ENCODE data around the gene TENM3.
A peak's percentile ranks its signal among the peaks of the same experiment; 100 is the strongest.

TENM3 gene

DNA sequence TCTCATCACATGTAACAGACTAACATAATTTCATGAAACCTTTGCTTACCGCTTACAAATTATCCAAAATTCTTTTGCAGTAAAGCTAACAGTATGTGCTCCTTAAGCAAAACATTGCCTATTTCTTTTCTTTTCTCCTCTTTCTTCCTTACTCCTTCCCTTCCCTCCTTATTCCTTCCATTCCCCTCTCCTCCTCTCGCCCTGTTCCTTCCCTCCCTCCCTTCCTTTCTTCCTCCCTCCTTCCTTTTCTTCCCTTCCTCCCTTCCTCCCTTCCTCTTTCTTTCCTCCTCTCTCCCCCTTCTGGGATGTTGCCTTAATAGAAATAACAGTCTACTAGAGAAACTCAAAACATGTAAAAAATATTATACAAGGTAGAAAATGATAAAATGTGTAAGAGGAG is 246.4 kb downstream of the TENM3 start:
- peaks cover 15% of the 10 kb centered on the region for H3K9me3 ChIP-seq (ENCODE audit: insufficient read depth, low read depth, low read length)
- no peak overlapping the region for H3K4me3 ChIP-seq (ENCODE audit: low read length)
- 94% methylated on average over 2 of the region's 2 CpGs for WGBS
- no peaks in the 10 kb centered on the region for H3K27me3 ChIP-seq (ENCODE audit: insufficient read depth, low read length)
- no peak overlapping the region for H3K27ac ChIP-seq (ENCODE audit: low read depth, low read length)
- H3K36me3 ChIP-seq (ENCODE audit: insufficient read depth, low read length), result peaks cover 9% of the 10 kb centered on the region; the same call in 1 of the 2 replicates
- no peak overlapping the region for H3K9ac ChIP-seq (ENCODE audit: low read depth, low read length)
- H3K4me1 ChIP-seq (ENCODE audit: insufficient read depth, low read length), result peaks cover 4% of the 10 kb centered on the region

GRCh38 chr4:182491719-182492118 is 248.5 kb downstream of the TENM3 start:
- no peak overlapping the region for H3K4me3 ChIP-seq (ENCODE audit: low read length)
- peaks cover 25% of the 10 kb centered on the region for H3K4me1 ChIP-seq (ENCODE audit: insufficient read depth, low read length)
- no peaks in the 10 kb centered on the region for H3K27me3 ChIP-seq (ENCODE audit: insufficient read depth, low read length)
- no peak overlapping the region for H3K27ac ChIP-seq (ENCODE audit: low read depth, low read length)
- H3K36me3 ChIP-seq (ENCODE audit: insufficient read depth, low read length), result peaks cover 9% of the 10 kb centered on the region; the same call in 1 of the 2 replicates
- H3K9me3 ChIP-seq (ENCODE audit: insufficient read depth, low read depth, low read length), result peaks cover 7% of the 10 kb centered on the region
- H3K9ac ChIP-seq (ENCODE audit: low read depth, low read length), result no peak overlapping the region

DNA sequence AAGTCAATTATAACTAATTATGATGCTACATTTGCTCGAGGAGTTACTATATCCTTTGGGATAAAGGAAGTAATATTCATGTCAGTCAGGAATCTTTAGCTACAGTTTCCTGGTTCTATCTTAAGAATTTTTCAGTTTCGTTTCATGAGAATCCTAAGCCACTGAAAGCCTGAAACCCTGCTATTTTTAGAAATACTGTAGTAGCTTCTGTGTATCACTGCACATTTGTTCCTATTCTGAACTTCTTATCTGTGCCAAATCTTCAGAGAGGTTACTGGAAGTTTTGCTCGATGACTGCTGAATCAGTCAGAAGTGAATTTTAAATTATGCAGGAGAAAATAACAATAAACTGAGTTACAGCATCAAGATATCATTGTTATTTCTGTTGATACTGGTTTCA is 249.2 kb downstream of the TENM3 start:
- WGBS, result 89% methylated on average over 3 of the region's 3 CpGs
- Histone ChIP-seq H3K9me3 (ENCODE audit: insufficient read depth, low read depth, low read length) (peaks cover 3% of the 10 kb centered on the region; the same call in 1 of the 2 replicates), H3K27me3 (ENCODE audit: insufficient read depth, low read length) (no peaks in the 10 kb centered on the region), H3K4me3 (ENCODE audit: low read length) (no peak overlapping the region), H3K36me3 (ENCODE audit: insufficient read depth, low read length) (peaks cover 9% of the 10 kb centered on the region; the same call in 1 of the 2 replicates), H3K4me1 (ENCODE audit: insufficient read depth, low read length) (peaks cover 26% of the 10 kb centered on the region), H3K27ac (ENCODE audit: low read depth, low read length) (no peak overlapping the region), H3K9ac (ENCODE audit: low read depth, low read length) (no peak overlapping the region)

DNA sequence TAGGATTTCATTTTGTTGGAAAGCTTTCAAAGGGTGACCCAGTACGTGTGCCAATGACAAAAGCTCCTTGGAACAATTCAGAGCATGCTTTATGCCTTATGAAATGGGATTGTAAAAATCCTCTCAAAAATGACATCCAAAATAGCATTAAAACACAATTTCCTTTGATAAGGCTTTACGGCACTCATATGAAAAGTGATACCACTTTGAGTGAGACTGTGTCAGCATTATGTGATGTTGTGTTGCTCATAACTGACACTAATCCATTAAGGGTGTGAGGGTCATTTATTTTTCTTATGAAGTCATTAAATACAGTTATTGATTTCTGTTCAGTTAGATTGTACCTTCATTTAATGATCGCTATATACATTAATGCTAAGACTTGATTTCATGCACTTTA is 250.2 kb downstream of the TENM3 start:
- Histone ChIP-seq H3K9ac (ENCODE audit: low read depth, low read length) (no peak overlapping the region), H3K27me3 (ENCODE audit: insufficient read depth, low read length) (no peaks in the 10 kb centered on the region), H3K4me1 (ENCODE audit: insufficient read depth, low read length) (peaks cover 26% of the 10 kb centered on the region), H3K36me3 (ENCODE audit: insufficient read depth, low read length) (peaks cover 8% of the 10 kb centered on the region; the same call in 1 of the 2 replicates), H3K9me3 (ENCODE audit: insufficient read depth, low read depth, low read length) (no peaks in the 10 kb centered on the region), H3K4me3 (ENCODE audit: low read length) (no peak overlapping the region), H3K27ac (ENCODE audit: low read depth, low read length) (no peak overlapping the region)
- WGBS, result 78% methylated on average over 2 of the region's 3 CpGs

- H3K4me3 ChIP-seq (ENCODE audit: low read length), result no peak overlapping the region
- H3K4me1 ChIP-seq (ENCODE audit: insufficient read depth, low read length), result peaks cover 31% of the 10 kb centered on the region
- 0 out of 2 replicates have a peak, but pooled peaks cover under 1% of the 10 kb centered on the region for H3K36me3 ChIP-seq (ENCODE audit: insufficient read depth, low read length)
- no peaks in the 10 kb centered on the region for H3K27me3 ChIP-seq (ENCODE audit: insufficient read depth, low read length)
- H3K9ac ChIP-seq (ENCODE audit: low read depth, low read length), result no peak overlapping the region
- no peaks in the 10 kb centered on the region for H3K9me3 ChIP-seq (ENCODE audit: insufficient read depth, low read depth, low read length)
- no peak overlapping the region for H3K27ac ChIP-seq (ENCODE audit: low read depth, low read length)
- WGBS, result 85% methylated on average over 2 of the region's 2 CpGs
Observed at GRCh38 chr4:182494103-182494502, 250.9 kb downstream of the TENM3 start.

DNA sequence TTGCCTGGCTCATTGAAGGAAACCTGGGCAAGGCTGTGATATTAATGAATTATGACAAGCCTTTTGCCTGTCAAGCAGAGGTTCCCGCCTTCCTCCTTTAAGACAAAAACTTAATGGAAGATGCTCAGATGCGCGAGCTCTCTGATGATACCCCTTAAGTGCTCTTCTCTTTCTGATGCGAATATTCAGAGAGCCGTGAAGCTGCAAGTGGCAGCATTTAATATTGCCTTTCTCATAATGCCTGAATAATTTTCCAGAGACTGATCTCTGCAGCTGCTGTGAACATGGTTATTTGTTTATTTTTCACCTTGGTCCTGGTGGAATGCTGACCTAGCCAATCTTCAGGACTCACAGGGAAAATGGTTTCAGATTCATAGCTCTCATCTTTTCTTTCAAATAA is 251.8 kb downstream of the TENM3 start:
- H3K27me3 ChIP-seq (ENCODE audit: insufficient read depth, low read length), result no peaks in the 10 kb centered on the region
- 76% methylated on average over 5 of the region's 5 CpGs for WGBS
- peak overlapping the region; percentile 16; the same call in 1 of the 2 replicates for H3K9ac ChIP-seq (ENCODE audit: low read depth, low read length)
- no peak overlapping the region for H3K4me3 ChIP-seq (ENCODE audit: low read length)
- no peak overlapping the region for H3K27ac ChIP-seq (ENCODE audit: low read depth, low read length)
- peaks cover 33% of the 10 kb centered on the region for H3K4me1 ChIP-seq (ENCODE audit: insufficient read depth, low read length)
- no peaks in the 10 kb centered on the region for H3K9me3 ChIP-seq (ENCODE audit: insufficient read depth, low read depth, low read length)
- no peaks in the 10 kb centered on the region for H3K36me3 ChIP-seq (ENCODE audit: insufficient read depth, low read length)

DNA sequence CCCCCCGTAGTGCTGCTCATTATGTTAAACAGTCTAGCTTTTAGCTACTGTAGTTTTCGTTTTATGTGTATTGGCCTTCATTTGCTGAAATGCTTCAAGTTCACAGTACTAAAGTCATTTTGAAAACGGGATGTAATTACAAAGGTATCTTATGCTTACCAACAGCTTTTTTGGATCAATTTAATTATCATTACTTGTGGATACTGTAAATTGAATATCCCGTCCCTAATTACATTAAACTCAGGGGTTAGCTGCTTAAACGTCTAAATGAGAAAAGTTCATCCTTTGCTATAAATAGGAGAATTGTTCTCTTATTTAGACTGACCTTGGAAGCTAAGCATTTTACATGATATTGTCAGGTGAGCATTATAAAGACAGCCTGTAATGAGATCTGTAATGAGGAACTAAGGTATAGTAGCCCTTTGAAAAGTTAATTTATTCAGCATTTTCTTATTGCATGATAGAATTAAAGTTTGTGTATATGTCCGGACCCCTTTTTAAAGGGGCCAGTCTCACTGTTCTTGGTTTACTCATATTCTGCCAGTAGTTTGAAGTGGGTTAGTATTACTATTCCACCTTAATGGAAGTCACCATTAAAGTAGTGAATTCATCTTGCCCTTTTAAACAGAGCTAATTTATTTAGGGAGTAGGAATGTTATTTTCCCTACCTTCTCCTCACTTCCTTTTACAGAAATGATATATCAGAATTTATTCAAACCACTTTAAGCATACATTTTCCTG is 252.6 kb downstream of the TENM3 start:
- Histone ChIP-seq H3K4me1 (ENCODE audit: insufficient read depth, low read length) (peaks cover 33% of the 10 kb centered on the region), H3K27me3 (ENCODE audit: insufficient read depth, low read length) (no peaks in the 10 kb centered on the region), H3K4me3 (ENCODE audit: low read length) (no peak overlapping the region), H3K36me3 (ENCODE audit: insufficient read depth, low read length) (no peaks in the 10 kb centered on the region), H3K9me3 (ENCODE audit: insufficient read depth, low read depth, low read length) (no peaks in the 10 kb centered on the region), H3K9ac (ENCODE audit: low read depth, low read length) (peak overlapping the region; percentile 16; the same call in 1 of the 2 replicates), H3K27ac (ENCODE audit: low read depth, low read length) (no peak overlapping the region)
- 71% methylated on average over 5 of the region's 6 CpGs for WGBS

DNA sequence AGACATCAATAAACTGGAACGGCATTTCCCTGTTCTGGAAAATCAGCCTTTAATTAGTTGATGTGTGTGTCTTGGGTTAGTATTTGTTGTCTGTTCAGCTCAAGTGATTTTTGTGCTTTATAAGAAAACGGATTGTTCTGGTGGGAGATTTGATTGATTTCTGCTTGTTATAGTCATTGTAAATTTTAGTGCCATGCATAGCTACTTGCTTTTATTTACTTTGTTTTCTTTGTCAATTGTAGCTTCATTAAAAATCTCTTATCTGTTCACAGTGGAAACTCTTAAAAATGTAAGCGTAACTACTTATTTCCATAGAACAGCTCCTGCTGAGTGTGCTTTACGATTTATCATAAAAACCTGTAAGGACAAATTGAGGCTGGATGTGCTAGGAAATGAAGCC is 253.2 kb downstream of the TENM3 start:
- Histone ChIP-seq H3K36me3 (ENCODE audit: insufficient read depth, low read length) (no peaks in the 10 kb centered on the region), H3K4me1 (ENCODE audit: insufficient read depth, low read length) (peaks cover 35% of the 10 kb centered on the region), H3K4me3 (ENCODE audit: low read length) (no peak overlapping the region), H3K9ac (ENCODE audit: low read depth, low read length) (no peak overlapping the region), H3K9me3 (ENCODE audit: insufficient read depth, low read depth, low read length) (no peaks in the 10 kb centered on the region), H3K27me3 (ENCODE audit: insufficient read depth, low read length) (no peaks in the 10 kb centered on the region), H3K27ac (ENCODE audit: low read depth, low read length) (no peak overlapping the region)
- WGBS, result 72% methylated on average over 4 of the region's 4 CpGs

GRCh38 chr4:182502064-182502463 is 258.9 kb downstream of the TENM3 start:
- 59% methylated on average over 5 of the region's 5 CpGs for WGBS

DNA sequence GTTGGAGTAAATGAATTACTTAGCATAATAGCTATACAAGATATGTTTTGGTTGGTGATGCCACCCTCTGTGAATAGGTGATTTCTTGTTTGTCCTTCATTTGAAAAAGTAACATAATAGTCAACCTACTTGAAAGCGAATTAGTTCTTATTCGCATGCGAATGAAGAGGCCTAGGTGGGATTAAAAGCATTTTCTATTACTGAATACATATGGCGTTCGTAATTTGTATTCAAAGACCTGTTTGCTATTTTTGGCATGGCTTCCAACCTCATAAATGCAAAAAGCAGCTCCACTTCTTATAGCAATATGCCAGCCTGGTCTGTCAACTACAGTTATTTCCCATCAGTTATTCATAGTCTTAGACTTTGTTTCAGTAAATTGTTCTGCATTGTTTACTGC is 261.3 kb downstream of the TENM3 start:
- no peak overlapping the region for H3K27ac ChIP-seq (ENCODE audit: low read depth, low read length)
- H3K9me3 ChIP-seq (ENCODE audit: insufficient read depth, low read depth, low read length), result no peaks in the 10 kb centered on the region
- no peak overlapping the region; the same call in 1 of the 2 replicates for H3K4me3 ChIP-seq (ENCODE audit: low read length)
- no peaks in the 10 kb centered on the region for H3K36me3 ChIP-seq (ENCODE audit: insufficient read depth, low read length)
- no peak overlapping the region for H3K9ac ChIP-seq (ENCODE audit: low read depth, low read length)
- H3K27me3 ChIP-seq (ENCODE audit: insufficient read depth, low read length), result no peaks in the 10 kb centered on the region
- peaks cover 54% of the 10 kb centered on the region for H3K4me1 ChIP-seq (ENCODE audit: insufficient read depth, low read length)
- WGBS, result 70% methylated on average over 5 of the region's 5 CpGs

More at GRCh38 chr4:182502064-182502463, 258.9 kb downstream of the TENM3 start:
- Histone ChIP-seq H3K4me3 (ENCODE audit: low read length) (no peak overlapping the region), H3K27me3 (ENCODE audit: insufficient read depth, low read length) (no peaks in the 10 kb centered on the region), H3K36me3 (ENCODE audit: insufficient read depth, low read length) (no peaks in the 10 kb centered on the region), H3K27ac (ENCODE audit: low read depth, low read length) (0 out of 2 replicates have a peak overlapping the region, but pooled peaks have one; percentile 17), H3K9ac (ENCODE audit: low read depth, low read length) (no peak overlapping the region), H3K9me3 (ENCODE audit: insufficient read depth, low read depth, low read length) (no peaks in the 10 kb centered on the region), H3K4me1 (ENCODE audit: insufficient read depth, low read length) (peaks cover 50% of the 10 kb centered on the region)

DNA sequence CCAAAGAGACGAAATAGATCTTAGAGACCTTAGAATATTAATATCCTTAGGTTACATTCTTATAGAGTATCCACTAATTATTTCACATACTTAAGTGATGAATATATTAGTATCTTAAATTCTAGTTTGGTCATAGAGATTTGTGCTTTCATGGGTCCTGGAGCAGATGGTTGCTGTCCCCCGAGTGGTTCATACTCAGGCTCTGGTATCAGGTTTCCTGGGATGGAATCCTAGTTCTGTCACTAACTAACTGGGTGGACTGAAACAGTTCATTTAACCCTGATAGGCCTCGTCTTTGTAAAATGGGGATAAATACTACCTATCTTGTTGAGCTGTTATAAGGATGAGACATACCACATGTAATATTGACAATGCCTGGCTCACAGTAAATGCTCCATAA is 264.6 kb downstream of the TENM3 start:
- no peaks in the 10 kb centered on the region for H3K27me3 ChIP-seq (ENCODE audit: insufficient read depth, low read length)
- no peak overlapping the region for H3K4me3 ChIP-seq (ENCODE audit: low read length)
- 77% methylated on average over 2 of the region's 3 CpGs for WGBS
- no peaks in the 10 kb centered on the region for H3K36me3 ChIP-seq (ENCODE audit: insufficient read depth, low read length)
- H3K9me3 ChIP-seq (ENCODE audit: insufficient read depth, low read depth, low read length), result no peaks in the 10 kb centered on the region
- H3K27ac ChIP-seq (ENCODE audit: low read depth, low read length), result no peak overlapping the region
- H3K9ac ChIP-seq (ENCODE audit: low read depth, low read length), result no peak overlapping the region
- peaks cover 39% of the 10 kb centered on the region for H3K4me1 ChIP-seq (ENCODE audit: insufficient read depth, low read length)

Data from HUES64 (cell line).